ENCODE results near the gene GDF15. TPM values are rescaled to one million over a fixed set of nuclear protein-coding genes. Genes with fewer than 3 reads are reported as not detected.

The GDF15 gene
- total RNA-seq, 1 experiment from 2014 or later: 13.1 TPM

- Histone ChIP-seq H3K36me3 (peaks cover 38% of the 10 kb centered on the region), H3K4me3 (peak overlapping the region; percentile 77), H3K27me3 (no peaks in the 10 kb centered on the region), H3K9me3 (no peaks in the 10 kb centered on the region)
- no peak for DNase-seq
Measured at GRCh38 chr19:18421371-18421959, 35.5 kb downstream of the GDF15 start.

GRCh38 chr19:18422530-18423191, 36.7 kb downstream of the GDF15 start:
- DNase-seq: no peak
- no peaks in the 10 kb centered on the region for H3K27me3 ChIP-seq
- peaks cover 50% of the 10 kb centered on the region for H3K36me3 ChIP-seq

GRCh38 chr19:18423258-18424020, 37.5 kb downstream of the GDF15 start:
- H3K4me3 ChIP-seq: no peak overlapping the region

More at GRCh38 chr19:18422530-18423191, 36.7 kb downstream of the GDF15 start:
- H3K9me3 ChIP-seq: no peaks in the 10 kb centered on the region
- no peak overlapping the region for H3K4me3 ChIP-seq

GRCh38 chr19:18424122-18424889, 38.3 kb downstream of the GDF15 start:
- Histone ChIP-seq H3K36me3 (peaks cover 61% of the 10 kb centered on the region), H3K27me3 (no peaks in the 10 kb centered on the region), H3K4me3 (no peak overlapping the region), H3K9me3 (no peaks in the 10 kb centered on the region)
- no peak for DNase-seq

More at GRCh38 chr19:18423258-18424020, 37.5 kb downstream of the GDF15 start:
- no peaks in the 10 kb centered on the region for H3K9me3 ChIP-seq
- H3K27me3 ChIP-seq: no peaks in the 10 kb centered on the region
- no peak for DNase-seq
- H3K36me3 ChIP-seq: peaks cover 55% of the 10 kb centered on the region

- Histone ChIP-seq H3K36me3 (peaks cover 66% of the 10 kb centered on the region), H3K9me3 (no peaks in the 10 kb centered on the region), H3K27me3 (no peaks in the 10 kb centered on the region), H3K4me3 (no peak overlapping the region)
- no peak for DNase-seq
Measured at GRCh38 chr19:18424890-18425514, 39.0 kb downstream of the GDF15 start.

- H3K36me3 ChIP-seq: peaks cover 68% of the 10 kb centered on the region
- DNase-seq: peak; percentile 83
- H3K4me3 ChIP-seq: no peak overlapping the region
- H3K27me3 ChIP-seq: no peaks in the 10 kb centered on the region
- no peaks in the 10 kb centered on the region for H3K9me3 ChIP-seq
Measured at GRCh38 chr19:18425515-18426415, 39.8 kb downstream of the GDF15 start.

- H3K27me3 ChIP-seq: no peaks in the 10 kb centered on the region
- peaks cover 67% of the 10 kb centered on the region for H3K36me3 ChIP-seq
- no peaks in the 10 kb centered on the region for H3K9me3 ChIP-seq
- no peak for DNase-seq
- H3K4me3 ChIP-seq: no peak overlapping the region
Measured at GRCh38 chr19:18426416-18426767, 40.4 kb downstream of the GDF15 start.

GRCh38 chr19:18427080-18427742, 41.3 kb downstream of the GDF15 start:
- Histone ChIP-seq H3K9me3 (no peaks in the 10 kb centered on the region), H3K36me3 (peaks cover 67% of the 10 kb centered on the region), H3K4me3 (no peak overlapping the region), H3K27me3 (no peaks in the 10 kb centered on the region)
- no peak for DNase-seq

- Histone ChIP-seq H3K27me3 (no peaks in the 10 kb centered on the region), H3K36me3 (peaks cover 64% of the 10 kb centered on the region), H3K4me3 (no peak overlapping the region), H3K9me3 (no peaks in the 10 kb centered on the region)
- no peak for DNase-seq
Measured at GRCh38 chr19:18427743-18428113, 41.8 kb downstream of the GDF15 start.

GRCh38 chr19:18428173-18428786, 42.3 kb downstream of the GDF15 start:
- Histone ChIP-seq H3K27me3 (no peaks in the 10 kb centered on the region), H3K36me3 (peaks cover 63% of the 10 kb centered on the region), H3K9me3 (no peaks in the 10 kb centered on the region), H3K4me3 (no peak overlapping the region)
- no peak for DNase-seq

GRCh38 chr19:18428787-18429674, 43.1 kb downstream of the GDF15 start:
- no peak for DNase-seq

GRCh38 chr19:18429717-18430416, 43.9 kb downstream of the GDF15 start:
- H3K36me3 ChIP-seq: peaks cover 62% of the 10 kb centered on the region
- no peaks in the 10 kb centered on the region for H3K9me3 ChIP-seq
- no peak for DNase-seq
- H3K27me3 ChIP-seq: no peaks in the 10 kb centered on the region
- H3K4me3 ChIP-seq: no peak overlapping the region

More at GRCh38 chr19:18428787-18429674, 43.1 kb downstream of the GDF15 start:
- Histone ChIP-seq H3K9me3 (no peaks in the 10 kb centered on the region), H3K27me3 (no peaks in the 10 kb centered on the region), H3K4me3 (no peak overlapping the region), H3K36me3 (peaks cover 56% of the 10 kb centered on the region)

GRCh38 chr19:18430417-18431144, 44.6 kb downstream of the GDF15 start:
- Histone ChIP-seq H3K27me3 (no peaks in the 10 kb centered on the region), H3K4me3 (no peak overlapping the region), H3K36me3 (peaks cover 65% of the 10 kb centered on the region), H3K9me3 (no peaks in the 10 kb centered on the region)
- DNase-seq: no peak

Measured in MG63 (cell line).